ENCODE results near the gene PIP4K2A. TPM values are rescaled to one million over a fixed set of nuclear protein-coding genes. Genes with fewer than 3 reads are reported as not detected.

PIP4K2A gene
- total and polyA plus RNA-seq, 2 donors (not counting 3 experiments of a cell fraction or from before 2014, with no cell fraction given), result 11.8 to 32.6 TPM

GRCh38 chr10:22624287-22624738, 90.1 kb downstream of the PIP4K2A start:
- Histone ChIP-seq H3K36me3 (ENCODE audit: control insufficient read depth in 2 of 2, extremely low read depth in 1 of 2, insufficient read depth in 2 of 2, low read length in 2 of 2) (no peaks in the 10 kb centered on the region), H3K27me3 (ENCODE audit: control insufficient read depth in 2 of 2, insufficient read depth in 2 of 2, low read length in 2 of 2) (no peaks in the 10 kb centered on the region), H3K9ac (replicated peaks; ENCODE audit: extremely low read depth, insufficient read depth, low read length) (no peak overlapping the region), H3K4me3 (replicated peaks in 1 of 3; ENCODE audit: insufficient read depth in 1 of 3, low read depth in 1 of 3, low read length in 3 of 3) (no peak overlapping the region), H2AFZ (ENCODE audit: low read depth, low read length) (no peak overlapping the region), H3K27ac (ENCODE audit: insufficient read depth, low read depth, low read length) (peak overlapping the region; percentile 60), H3K4me2 (ENCODE audit: insufficient read depth, low read length) (peak overlapping the region; percentile 67), H3K79me2 (ENCODE audit: control insufficient read depth, insufficient read depth, low read length) (peaks cover 32% of the 10 kb centered on the region), H3K4me1 (ENCODE audit: control insufficient read depth, extremely low read depth, insufficient read depth, low read length) (peaks cover 67% of the 10 kb centered on the region), H4K20me1 (replicated peaks; ENCODE audit: control insufficient read depth, extremely low read depth, insufficient read depth, low read length) (no peaks in the 10 kb centered on the region), H3K9me1 (replicated peaks; ENCODE audit: control insufficient read depth, extremely low read depth, insufficient read depth, low read length) (no peaks in the 10 kb centered on the region), H3K9me3 (replicated peaks; ENCODE audit: control insufficient read depth, insufficient read depth, low read length) (no peaks in the 10 kb centered on the region)
- dilution Hi-C loops (cut with MboI; ENCODE audit: extremely low pct_ligation_motif_present, low sequenced_read_pairs) (no loop called here), intact Hi-C loops (cut with micrococcal nuclease) (loop anchor here (2.0 to 10.0 kb wide), 4 partner anchors 190 to 897 kb away; partner anchors contain the start of gene MSRB2)
- FAIRE-seq (peak; percentile 68), DNase-seq (ENCODE audit: low read depth, low spot score) (peak; percentile 73)
- ChIA-PET CTCF (no interaction called here), POLR2A (no interaction called here)
- no peak for TF ChIP-seq MAX (IDR thresholded peaks at IDR 0.05; ENCODE audit: insufficient read depth, insufficient read length)
- no peak for TF ChIP-seq CTCF (IDR thresholded peaks at IDR 0.05; ENCODE audit: extremely low read depth in 1 of 2, insufficient read depth in 1 of 2, low read depth in 1 of 2, low read length in 2 of 2)
- TF ChIP-seq POLR2AphosphoS5 (IDR thresholded peaks at IDR 0.05; ENCODE audit: insufficient read depth, low read depth, low read length), result no peak
- no peak for TF ChIP-seq MYC (IDR thresholded peaks at IDR 0.05; ENCODE audit: low read depth, low read length)
- TF ChIP-seq FOS (IDR thresholded peaks at IDR 0.05; ENCODE audit: borderline replicate concordance, insufficient read depth, low read length), result peak; percentile 67
- no peak for TF ChIP-seq GATA2 (IDR thresholded peaks at IDR 0.05; ENCODE audit: insufficient read depth, insufficient read length, low read depth, low read length)
- peak; percentile 89 for TF ChIP-seq JUN (IDR thresholded peaks at IDR 0.05; ENCODE audit: borderline replicate concordance, insufficient read depth, insufficient read length, low read depth)
- no peak for TF ChIP-seq POLR2A (IDR thresholded peaks at IDR 0.05; ENCODE audit: low read depth, low read length)
- BruUV-seq (replicated peaks), result no TSS peak
